GM23338 (cell line): ENCODE data around the gene NIN. TPM values are rescaled to one million over a fixed set of nuclear protein-coding genes. Genes with fewer than 3 reads are reported as not detected.

Experiments used
- ATAC-seq: fragments of 200-7000 bp; cut with Tn5 transposase; 3 replicates; pipeline ENCODE4 v1.9.1; 2020
- DNase-seq: peaks from one replicate; pipeline ENCODE4 v3.0.0-alpha.2; 2015; ENCODE audit warnings: low spot score
- H2AFZ ChIP-seq: fragments of 200-600 bp; sonication (generic); 2 replicates; pipeline ENCODE4 v1.8.0; 2016; ENCODE audit warnings: antibody characterized with exemption, mild to moderate bottlenecking, moderate library complexity
- H3F3A ChIP-seq: fragments of 200-600 bp; sonication (generic); replicated peaks from 2 replicates; pipeline ENCODE4 v1.8.0; 2017; ENCODE audit warnings: antibody characterized with exemption, mixed run types, low read depth
- H3K27ac ChIP-seq: fragments of 200-600 bp; sonication (generic); 2 replicates; pipeline ENCODE4 v1.6.1; 2016; ENCODE audit warnings: low read depth
- H3K27me3 ChIP-seq: fragments of 200-600 bp; sonication (generic); 2 replicates; pipeline ENCODE4 v1.8.0; 2016; ENCODE audit warnings: mild to moderate bottlenecking, mixed run types, moderate library complexity; ENCODE audit not compliant: insufficient read depth
- H3K36me3 ChIP-seq: fragments of 200-600 bp; sonication (generic); 2 replicates; pipeline ENCODE4 v1.8.0; 2016; ENCODE audit warnings: mild to moderate bottlenecking; ENCODE audit not compliant: insufficient read depth
- H3K4me1 ChIP-seq: fragments of 200-600 bp; sonication (generic); 2 replicates; pipeline ENCODE4 v1.8.0; 2016; ENCODE audit warnings: mild to moderate bottlenecking, moderate library complexity; ENCODE audit not compliant: insufficient read depth
- H3K4me2 ChIP-seq: fragments of 200-600 bp; sonication (generic); 2 replicates; pipeline ENCODE4 v1.7.1; 2017; ENCODE audit warnings: mixed run types
- H3K4me3 ChIP-seq: fragments of 200-600 bp; sonication (generic); 2 replicates; pipeline ENCODE4 v1.6.1; 2016; ENCODE audit warnings: mixed run types
- H3K79me2 ChIP-seq: fragments of 200-600 bp; sonication (generic); replicated peaks from 2 replicates; pipeline ENCODE4 v1.8.0; 2017; ENCODE audit warnings: mild to moderate bottlenecking; ENCODE audit not compliant: insufficient read depth
- H3K9me2 ChIP-seq: fragments of 200-600 bp; sonication (generic); 2 replicates; pipeline ENCODE4 v1.8.0; 2017; ENCODE audit not compliant: insufficient read depth
- H4K20me1 ChIP-seq: fragments of 200-600 bp; sonication (generic); replicated peaks from 2 replicates; pipeline ENCODE4 v1.8.0; 2017; ENCODE audit warnings: mild to moderate bottlenecking; ENCODE audit not compliant: insufficient read depth
- H3K27ac Mint-ChIP-seq: 2 replicates; pipeline ENCODE4 v1.8.0; 2020; ENCODE audit warnings: inconsistent platforms, mild to moderate bottlenecking, moderate library complexity, mixed read lengths
- H3K27me3 Mint-ChIP-seq: 3 replicates; pipeline ENCODE4 v1.8.0; 2022; ENCODE audit warnings: low read depth, mild to moderate bottlenecking, moderate library complexity, mixed read lengths, inconsistent platforms; ENCODE audit not compliant: insufficient read depth, poor library complexity
- H3K36me3 Mint-ChIP-seq: 3 replicates; pipeline ENCODE4 v1.8.0; 2021; ENCODE audit warnings: low read depth, mild to moderate bottlenecking, inconsistent platforms, moderate library complexity, mixed read lengths
- H3K4me1 Mint-ChIP-seq: 3 replicates; pipeline ENCODE4 v1.8.0; 2020; ENCODE audit warnings: mild to moderate bottlenecking, inconsistent platforms, mixed read lengths
- H3K4me3 Mint-ChIP-seq: 3 replicates; pipeline ENCODE4 v1.8.0; 2021; ENCODE audit warnings: moderate library complexity, mild to moderate bottlenecking, inconsistent platforms, mixed read lengths
- H3K9me3 Mint-ChIP-seq: 3 replicates; pipeline ENCODE4 v1.8.0; 2020; ENCODE audit warnings: moderate library complexity, mild to moderate bottlenecking, inconsistent platforms, mixed read lengths
- CREB1 ChIP-seq: fragments of 250-450 bp; sonication (Bioruptor Pico); IDR thresholded peaks from 2 replicates; pipeline ENCODE4 v1.5.0; 2020; ENCODE audit warnings: low read depth, mild to moderate bottlenecking, moderate library complexity
- CTCF ChIP-seq, 2 experiments: fragments of 200-600 bp in 1 of 2; sonication (generic) in 1 of 2; conservative IDR thresholded peaks; 2 replicates each; pipeline versions ENCODE4 v1.5.1 to v1.6.1; 2016 to 2017; ENCODE audit warnings: antibody characterized with exemption in 2 of 2, low read depth in 2 of 2, mild to moderate bottlenecking in 2 of 2, moderate library complexity in 1 of 2
- EZH2 ChIP-seq: fragments of 200-600 bp; sonication (generic); IDR thresholded peaks from one replicate; pipeline ENCODE4 v1.8.0; 2017; ENCODE audit warnings: antibody characterized with exemption, mild to moderate bottlenecking, low read depth; ENCODE audit not compliant: unreplicated experiment
- EZH2phosphoT487 ChIP-seq: fragments of 200-600 bp; sonication (generic); IDR thresholded peaks from one replicate; pipeline ENCODE4 v1.8.1; 2018; ENCODE audit warnings: antibody characterized with exemption; ENCODE audit not compliant: unreplicated experiment
- JUNB ChIP-seq: IDR thresholded peaks from one replicate; pipeline ENCODE4 v1.6.1; 2016; ENCODE audit warnings: antibody characterized with exemption; ENCODE audit not compliant: unreplicated experiment
- NANOG ChIP-seq: IDR thresholded peaks from 2 replicates; pipeline ENCODE4 v1.6.1; 2016; ENCODE audit warnings: antibody characterized with exemption, borderline replicate concordance
- POLR2AphosphoS5 ChIP-seq: IDR thresholded peaks from 2 replicates; pipeline ENCODE4 v1.6.1; 2016; ENCODE audit warnings: antibody characterized with exemption, low read depth
- STAT1 ChIP-seq: IDR thresholded peaks from one replicate; pipeline ENCODE4 v1.6.1; 2016; ENCODE audit warnings: antibody characterized with exemption; ENCODE audit not compliant: unreplicated experiment
- ZNF114 ChIP-seq: fragments of 250-450 bp; sonication (Bioruptor Pico); IDR thresholded peaks from 2 replicates; pipeline ENCODE4 v1.5.0; 2020; ENCODE audit warnings: mild to moderate bottlenecking, moderate library complexity
- ZNF331 ChIP-seq: fragments of 250-450 bp; sonication (Bioruptor Pico); IDR thresholded peaks from 2 replicates; pipeline ENCODE4 v1.5.0; 2020; ENCODE audit warnings: low read depth, mild to moderate bottlenecking, moderate library complexity
- ZNF462 ChIP-seq: fragments of 250-450 bp; sonication (Bioruptor Pico); IDR thresholded peaks from 2 replicates; pipeline ENCODE4 v1.5.0; 2020; ENCODE audit warnings: mild to moderate bottlenecking, moderate library complexity
- polyA plus RNA-seq: library from polyadenylated mRNA; unstranded; fragments of >200 nt; fragmentation: Nextera tagmentation; extraction: Ambion mirVana; gene quantifications from 2 replicates; pipeline ENCODE4 v1.2.1, GENCODE V29; 2016
- total RNA-seq: library from RNA; depleted of rRNA; stranded (reverse); fragments of >200 nt; shearing (Covaris generic); gene quantifications from 2 replicates; pipeline ENCODE4 v1.2.3, GENCODE V29; 2014
- TF ChIP-seq, protein P1 (sequence below): IDR thresholded peaks from one replicate; pipeline ENCODE4 v1.6.1; 2018; ENCODE audit warnings: antibody characterized with exemption; ENCODE audit not compliant: unreplicated experiment
- TF ChIP-seq, protein P2 (sequence below): IDR thresholded peaks from 2 replicates; pipeline ENCODE4 v1.6.1; 2016; ENCODE audit warnings: antibody characterized with exemption

NIN gene
- total and polyA plus RNA-seq, 2 experiments from 2014 or later = 7.4 to 17.4 TPM

GRCh38 chr14:50790589-50790988 is 40.4 kb downstream of the NIN start:
- H3K79me2 ChIP-seq = no peaks in the 10 kb centered on the region
- Mint-ChIP-seq H3K27me3 (no peaks in the 10 kb centered on the region), H3K4me3 (no peak overlapping the region)

More at GRCh38 chr14:50790589-50790988, 40.4 kb downstream of the NIN start:
- Histone ChIP-seq H3K27ac (no peak overlapping the region), H4K20me1 (no peaks in the 10 kb centered on the region), H3K9me2 (no peaks in the 10 kb centered on the region), H3F3A (no peaks in the 10 kb centered on the region), H3K36me3 (no peaks in the 10 kb centered on the region), H3K27me3 (no peaks in the 10 kb centered on the region), H3K4me1 (peaks cover 21% of the 10 kb centered on the region), H3K4me3 (no peak overlapping the region), H3K4me2 (no peak overlapping the region), H2AFZ (no peak overlapping the region)
- no peak for TF ChIP-seq JUNB
- TF ChIP-seq ZNF462 (CRISPR knock-in tag) = no peak
- TF ChIP-seq EZH2 = no peak
- TF ChIP-seq ZNF331 (CRISPR knock-in tag) = no peak
- TF ChIP-seq ZNF114 (CRISPR knock-in tag) = no peak
- TF ChIP-seq CTCF (conservative IDR thresholded peaks at IDR 0.05; ENCODE audit: low read depth in 2 of 2) = no peak
- TF ChIP-seq CREB1 (CRISPR knock-in tag) = no peak
- TF ChIP-seq EZH2phosphoT487 = no peak
- no peak for TF ChIP-seq NANOG
- TF ChIP-seq, protein P1, sequence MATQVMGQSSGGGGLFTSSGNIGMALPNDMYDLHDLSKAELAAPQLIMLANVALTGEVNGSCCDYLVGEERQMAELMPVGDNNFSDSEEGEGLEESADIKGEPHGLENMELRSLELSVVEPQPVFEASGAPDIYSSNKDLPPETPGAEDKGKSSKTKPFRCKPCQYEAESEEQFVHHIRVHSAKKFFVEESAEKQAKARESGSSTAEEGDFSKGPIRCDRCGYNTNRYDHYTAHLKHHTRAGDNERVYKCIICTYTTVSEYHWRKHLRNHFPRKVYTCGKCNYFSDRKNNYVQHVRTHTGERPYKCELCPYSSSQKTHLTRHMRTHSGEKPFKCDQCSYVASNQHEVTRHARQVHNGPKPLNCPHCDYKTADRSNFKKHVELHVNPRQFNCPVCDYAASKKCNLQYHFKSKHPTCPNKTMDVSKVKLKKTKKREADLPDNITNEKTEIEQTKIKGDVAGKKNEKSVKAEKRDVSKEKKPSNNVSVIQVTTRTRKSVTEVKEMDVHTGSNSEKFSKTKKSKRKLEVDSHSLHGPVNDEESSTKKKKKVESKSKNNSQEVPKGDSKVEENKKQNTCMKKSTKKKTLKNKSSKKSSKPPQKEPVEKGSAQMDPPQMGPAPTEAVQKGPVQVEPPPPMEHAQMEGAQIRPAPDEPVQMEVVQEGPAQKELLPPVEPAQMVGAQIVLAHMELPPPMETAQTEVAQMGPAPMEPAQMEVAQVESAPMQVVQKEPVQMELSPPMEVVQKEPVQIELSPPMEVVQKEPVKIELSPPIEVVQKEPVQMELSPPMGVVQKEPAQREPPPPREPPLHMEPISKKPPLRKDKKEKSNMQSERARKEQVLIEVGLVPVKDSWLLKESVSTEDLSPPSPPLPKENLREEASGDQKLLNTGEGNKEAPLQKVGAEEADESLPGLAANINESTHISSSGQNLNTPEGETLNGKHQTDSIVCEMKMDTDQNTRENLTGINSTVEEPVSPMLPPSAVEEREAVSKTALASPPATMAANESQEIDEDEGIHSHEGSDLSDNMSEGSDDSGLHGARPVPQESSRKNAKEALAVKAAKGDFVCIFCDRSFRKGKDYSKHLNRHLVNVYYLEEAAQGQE = no peak
- TF ChIP-seq STAT1 = no peak
- TF ChIP-seq, protein P2, sequence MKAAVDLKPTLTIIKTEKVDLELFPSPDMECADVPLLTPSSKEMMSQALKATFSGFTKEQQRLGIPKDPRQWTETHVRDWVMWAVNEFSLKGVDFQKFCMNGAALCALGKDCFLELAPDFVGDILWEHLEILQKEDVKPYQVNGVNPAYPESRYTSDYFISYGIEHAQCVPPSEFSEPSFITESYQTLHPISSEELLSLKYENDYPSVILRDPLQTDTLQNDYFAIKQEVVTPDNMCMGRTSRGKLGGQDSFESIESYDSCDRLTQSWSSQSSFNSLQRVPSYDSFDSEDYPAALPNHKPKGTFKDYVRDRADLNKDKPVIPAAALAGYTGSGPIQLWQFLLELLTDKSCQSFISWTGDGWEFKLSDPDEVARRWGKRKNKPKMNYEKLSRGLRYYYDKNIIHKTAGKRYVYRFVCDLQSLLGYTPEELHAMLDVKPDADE = no peak
- TF ChIP-seq POLR2AphosphoS5 = no peak
- no peaks in the 10 kb centered on the region for H3K9me3 Mint-ChIP-seq
- H3K27ac Mint-ChIP-seq = no peak overlapping the region
- no peak for DNase-seq
- no peak for ATAC-seq
- H3K36me3 Mint-ChIP-seq = no peaks in the 10 kb centered on the region; the same call in 1 of the 3 replicates
- H3K4me1 Mint-ChIP-seq = peaks cover 22% of the 10 kb centered on the region
